ENCODE results near the gene TENM4. TPM values are rescaled to one million over a fixed set of nuclear protein-coding genes. Genes with fewer than 3 reads are reported as not detected.

TENM4 gene
- total and polyA plus RNA-seq, 10 of the 15 experiments (the other 5 are each of a cell fraction or from before 2014, with no cell fraction given), result 0.03 to 0.12 (median 0.06) TPM; not detected in 7

DNA sequence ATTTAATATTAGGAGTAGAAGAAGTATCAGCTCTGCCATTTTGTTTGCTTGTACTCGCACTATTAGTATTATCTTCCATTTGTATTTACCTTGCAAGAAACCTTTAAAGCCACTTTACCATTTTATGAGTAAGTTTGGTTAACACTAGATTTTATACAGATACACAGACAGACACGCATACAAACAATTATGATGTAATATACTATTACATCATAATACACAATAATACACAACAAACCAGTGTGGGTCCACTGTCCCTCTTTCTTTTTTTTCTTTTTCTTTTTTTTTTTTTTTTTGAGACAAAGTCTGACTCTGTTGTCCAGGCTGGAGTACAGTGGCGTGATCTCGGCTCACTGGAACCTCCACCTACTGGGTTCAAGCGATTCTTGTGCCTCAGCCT, 695.9 kb downstream of the TENM4 start (continued):
- TF ChIP-seq, protein P1, sequence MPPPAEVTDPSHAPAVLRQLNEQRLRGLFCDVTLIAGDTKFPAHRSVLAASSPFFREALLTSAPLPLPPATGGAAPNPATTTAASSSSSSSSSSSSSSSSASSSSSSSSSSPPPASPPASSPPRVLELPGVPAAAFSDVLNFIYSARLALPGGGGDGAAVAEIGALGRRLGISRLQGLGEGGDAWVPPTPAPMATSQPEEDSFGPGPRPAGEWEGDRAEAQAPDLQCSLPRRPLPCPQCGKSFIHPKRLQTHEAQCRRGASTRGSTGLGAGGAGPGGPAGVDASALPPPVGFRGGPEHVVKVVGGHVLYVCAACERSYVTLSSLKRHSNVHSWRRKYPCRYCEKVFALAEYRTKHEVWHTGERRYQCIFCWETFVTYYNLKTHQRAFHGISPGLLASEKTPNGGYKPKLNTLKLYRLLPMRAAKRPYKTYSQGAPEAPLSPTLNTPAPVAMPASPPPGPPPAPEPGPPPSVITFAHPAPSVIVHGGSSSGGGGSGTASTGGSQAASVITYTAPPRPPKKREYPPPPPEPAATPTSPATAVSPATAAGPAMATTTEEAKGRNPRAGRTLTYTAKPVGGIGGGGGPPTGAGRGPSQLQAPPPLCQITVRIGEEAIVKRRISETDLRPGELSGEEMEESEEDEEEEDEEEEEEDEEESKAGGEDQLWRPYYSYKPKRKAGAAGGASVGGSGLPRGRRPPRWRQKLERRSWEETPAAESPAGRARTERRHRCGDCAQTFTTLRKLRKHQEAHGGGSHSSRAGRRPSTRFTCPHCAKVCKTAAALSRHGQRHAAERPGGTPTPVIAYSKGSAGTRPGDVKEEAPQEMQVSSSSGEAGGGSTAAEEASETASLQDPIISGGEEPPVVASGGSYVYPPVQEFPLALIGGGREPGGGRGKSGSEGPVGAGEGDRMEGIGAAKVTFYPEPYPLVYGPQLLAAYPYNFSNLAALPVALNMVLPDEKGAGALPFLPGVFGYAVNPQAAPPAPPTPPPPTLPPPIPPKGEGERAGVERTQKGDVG (CRISPR knock-in tag; IDR thresholded peaks at IDR 0.05), result no peak

DNA sequence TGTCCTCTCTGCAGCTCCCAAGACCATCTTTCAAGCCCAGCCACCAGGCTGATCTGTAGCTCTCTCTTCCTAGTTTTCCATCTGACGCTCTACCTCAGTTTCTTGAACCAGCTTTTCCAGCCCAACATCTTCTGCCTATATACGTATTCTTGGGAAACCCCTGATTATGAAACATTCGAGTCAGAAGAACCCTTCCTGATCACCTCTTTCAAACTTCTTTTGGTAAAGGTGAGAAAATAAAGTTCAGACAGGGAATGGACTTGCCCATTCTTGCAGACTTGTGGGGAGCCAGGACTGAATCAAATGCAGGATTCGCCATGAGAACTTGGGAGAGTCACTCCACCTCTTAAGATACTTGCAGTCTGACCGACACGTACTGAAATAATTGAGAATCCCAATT, 696.6 kb downstream of the TENM4 start:
- no peaks in the 10 kb centered on the region for H3K4me1 ChIP-seq (ENCODE audit: control insufficient read depth, insufficient read depth, low read length)
- ATAC-seq (no peak), DNase-seq (ENCODE audit: low read depth, low spot score) (no peak), FAIRE-seq (no peak)
- in situ Hi-C loops (cut with MboI), result no loop called here
- ChIA-PET RAD21 (ENCODE audit: unreplicated experiment) (interaction anchor here (1.5 kb wide), 1 partner anchor 29 kb away, joined by 3 read pairs; no protein-coding TSS in a partner anchor), SMC1A (ENCODE audit: uncharacterized antibody, unreplicated experiment) (no interaction called here), CTCF (interaction anchor here (1.0 to 1.6 kb wide), 2 partner anchors 29 to 99 kb away, joined by 4 to 6 read pairs; no protein-coding TSS in a partner anchor), POLR2A (no interaction called here)
- intact Hi-C loops (cut with micrococcal nuclease; ENCODE audit: unreplicated experiment), result no loop called here
- 35% methylated on average over 6 of the region's 6 CpGs for WGBS (ENCODE audit: insufficient coverage, insufficient replicate concordance, low lambda C conversion rate, missing lambda C conversion rate)
- peaks cover 0 to 3% of the 10 kb centered on the region in 2 experiments; a peak in 2 of 4 replicates for H3K27me3 ChIP-seq (replicated peaks in 1 of 2; ENCODE audit: control insufficient read depth in 2 of 2, insufficient read depth in 2 of 2, low read length in 1 of 2)
- H3K79me2 ChIP-seq (ENCODE audit: control insufficient read depth, insufficient read depth, low read length), result no peaks in the 10 kb centered on the region
- BruUV-seq (replicated peaks), result no TSS peak
- H3K4me3 ChIP-seq, result no peak overlapping the region
- H3K9ac ChIP-seq (ENCODE audit: control insufficient read depth, insufficient read depth, low read length), result no peak overlapping the region
- no peaks in the 10 kb centered on the region for H3K9me3 ChIP-seq (replicated peaks; ENCODE audit: control insufficient read depth, insufficient read depth, low read length)
- no peak overlapping the region for H3K27ac ChIP-seq (ENCODE audit: control insufficient read depth, insufficient read depth)
- H2AFZ ChIP-seq (ENCODE audit: control insufficient read depth, low read depth, low read length), result no peak overlapping the region
- H3K36me3 ChIP-seq (ENCODE audit: control insufficient read depth in 2 of 2, insufficient read depth in 2 of 2, low read length in 1 of 2), result no peaks in the 10 kb centered on the region
- no peak overlapping the region for H3K4me2 ChIP-seq (ENCODE audit: control insufficient read depth, insufficient read depth)
- no peaks in the 10 kb centered on the region for H4K20me1 ChIP-seq (ENCODE audit: control insufficient read depth, insufficient read depth)
- TF ChIP-seq NRF1 (conservative IDR thresholded peaks at IDR 0.05; ENCODE audit: low read depth, low read length) (no peak), CHD1 (IDR thresholded peaks at IDR 0.05; ENCODE audit: low read depth, low read length) (no peak), DPF2 (IDR thresholded peaks at IDR 0.05) (no peak), MXI1 (IDR thresholded peaks at IDR 0.05; ENCODE audit: low read depth, low read length) (no peak), SREBF1 (IDR thresholded peaks at IDR 0.05; ENCODE audit: low read length) (no peak), FOS (IDR thresholded peaks at IDR 0.05; ENCODE audit: borderline replicate concordance, extremely low read depth, insufficient read length) (no peak), FOXM1 (IDR thresholded peaks at IDR 0.05; ENCODE audit: low read depth, low read length) (no peak)
- TF ChIP-seq, protein P2, sequence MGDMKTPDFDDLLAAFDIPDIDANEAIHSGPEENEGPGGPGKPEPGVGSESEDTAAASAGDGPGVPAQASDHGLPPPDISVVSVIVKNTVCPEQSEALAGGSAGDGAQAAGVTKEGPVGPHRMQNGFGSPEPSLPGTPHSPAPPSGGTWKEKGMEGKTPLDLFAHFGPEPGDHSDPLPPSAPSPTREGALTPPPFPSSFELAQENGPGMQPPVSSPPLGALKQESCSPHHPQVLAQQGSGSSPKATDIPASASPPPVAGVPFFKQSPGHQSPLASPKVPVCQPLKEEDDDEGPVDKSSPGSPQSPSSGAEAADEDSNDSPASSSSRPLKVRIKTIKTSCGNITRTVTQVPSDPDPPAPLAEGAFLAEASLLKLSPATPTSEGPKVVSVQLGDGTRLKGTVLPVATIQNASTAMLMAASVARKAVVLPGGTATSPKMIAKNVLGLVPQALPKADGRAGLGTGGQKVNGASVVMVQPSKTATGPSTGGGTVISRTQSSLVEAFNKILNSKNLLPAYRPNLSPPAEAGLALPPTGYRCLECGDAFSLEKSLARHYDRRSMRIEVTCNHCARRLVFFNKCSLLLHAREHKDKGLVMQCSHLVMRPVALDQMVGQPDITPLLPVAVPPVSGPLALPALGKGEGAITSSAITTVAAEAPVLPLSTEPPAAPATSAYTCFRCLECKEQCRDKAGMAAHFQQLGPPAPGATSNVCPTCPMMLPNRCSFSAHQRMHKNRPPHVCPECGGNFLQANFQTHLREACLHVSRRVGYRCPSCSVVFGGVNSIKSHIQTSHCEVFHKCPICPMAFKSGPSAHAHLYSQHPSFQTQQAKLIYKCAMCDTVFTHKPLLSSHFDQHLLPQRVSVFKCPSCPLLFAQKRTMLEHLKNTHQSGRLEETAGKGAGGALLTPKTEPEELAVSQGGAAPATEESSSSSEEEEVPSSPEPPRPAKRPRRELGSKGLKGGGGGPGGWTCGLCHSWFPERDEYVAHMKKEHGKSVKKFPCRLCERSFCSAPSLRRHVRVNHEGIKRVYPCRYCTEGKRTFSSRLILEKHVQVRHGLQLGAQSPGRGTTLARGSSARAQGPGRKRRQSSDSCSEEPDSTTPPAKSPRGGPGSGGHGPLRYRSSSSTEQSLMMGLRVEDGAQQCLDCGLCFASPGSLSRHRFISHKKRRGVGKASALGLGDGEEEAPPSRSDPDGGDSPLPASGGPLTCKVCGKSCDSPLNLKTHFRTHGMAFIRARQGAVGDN (IDR thresholded peaks at IDR 0.05), result no peak
- TF ChIP-seq, protein P3, sequence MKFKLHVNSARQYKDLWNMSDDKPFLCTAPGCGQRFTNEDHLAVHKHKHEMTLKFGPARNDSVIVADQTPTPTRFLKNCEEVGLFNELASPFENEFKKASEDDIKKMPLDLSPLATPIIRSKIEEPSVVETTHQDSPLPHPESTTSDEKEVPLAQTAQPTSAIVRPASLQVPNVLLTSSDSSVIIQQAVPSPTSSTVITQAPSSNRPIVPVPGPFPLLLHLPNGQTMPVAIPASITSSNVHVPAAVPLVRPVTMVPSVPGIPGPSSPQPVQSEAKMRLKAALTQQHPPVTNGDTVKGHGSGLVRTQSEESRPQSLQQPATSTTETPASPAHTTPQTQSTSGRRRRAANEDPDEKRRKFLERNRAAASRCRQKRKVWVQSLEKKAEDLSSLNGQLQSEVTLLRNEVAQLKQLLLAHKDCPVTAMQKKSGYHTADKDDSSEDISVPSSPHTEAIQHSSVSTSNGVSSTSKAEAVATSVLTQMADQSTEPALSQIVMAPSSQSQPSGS (IDR thresholded peaks at IDR 0.05; ENCODE audit: low read length), result no peak
- TF ChIP-seq, protein P4, sequence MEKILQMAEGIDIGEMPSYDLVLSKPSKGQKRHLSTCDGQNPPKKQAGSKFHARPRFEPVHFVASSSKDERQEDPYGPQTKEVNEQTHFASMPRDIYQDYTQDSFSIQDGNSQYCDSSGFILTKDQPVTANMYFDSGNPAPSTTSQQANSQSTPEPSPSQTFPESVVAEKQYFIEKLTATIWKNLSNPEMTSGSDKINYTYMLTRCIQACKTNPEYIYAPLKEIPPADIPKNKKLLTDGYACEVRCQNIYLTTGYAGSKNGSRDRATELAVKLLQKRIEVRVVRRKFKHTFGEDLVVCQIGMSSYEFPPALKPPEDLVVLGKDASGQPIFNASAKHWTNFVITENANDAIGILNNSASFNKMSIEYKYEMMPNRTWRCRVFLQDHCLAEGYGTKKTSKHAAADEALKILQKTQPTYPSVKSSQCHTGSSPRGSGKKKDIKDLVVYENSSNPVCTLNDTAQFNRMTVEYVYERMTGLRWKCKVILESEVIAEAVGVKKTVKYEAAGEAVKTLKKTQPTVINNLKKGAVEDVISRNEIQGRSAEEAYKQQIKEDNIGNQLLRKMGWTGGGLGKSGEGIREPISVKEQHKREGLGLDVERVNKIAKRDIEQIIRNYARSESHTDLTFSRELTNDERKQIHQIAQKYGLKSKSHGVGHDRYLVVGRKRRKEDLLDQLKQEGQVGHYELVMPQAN (conservative IDR thresholded peaks at IDR 0.05), result no peak
